ENCODE data around the gene CTDP1. TPM values are rescaled to one million over a fixed set of nuclear protein-coding genes. Genes with fewer than 3 reads are reported as not detected.

Gene CTDP1
- total RNA-seq, 1 donor from 2014 or later = 34.8 TPM

- no peak overlapping the region for H3K27ac Mint-ChIP-seq (ENCODE audit: unreplicated experiment)
- H3K4me1 Mint-ChIP-seq (ENCODE audit: low read depth, unreplicated experiment) = no peaks in the 10 kb centered on the region
- TF ChIP-seq CTCF (IDR thresholded peaks at IDR 0.05; ENCODE audit: partially characterized antibody, unreplicated experiment) = no peak
- H3K36me3 Mint-ChIP-seq (ENCODE audit: unreplicated experiment) = peaks cover 38% of the 10 kb centered on the region
- H3K9me3 Mint-ChIP-seq (ENCODE audit: unreplicated experiment) = peaks cover 15% of the 10 kb centered on the region
- DNase-seq = no peak
- H3K27me3 Mint-ChIP-seq (ENCODE audit: unreplicated experiment) = peaks cover 4% of the 10 kb centered on the region
- no peak overlapping the region for H3K4me3 Mint-ChIP-seq (ENCODE audit: unreplicated experiment)
Measured at GRCh38 chr18:79736230-79736629, 56.6 kb downstream of the CTDP1 start.

DNA sequence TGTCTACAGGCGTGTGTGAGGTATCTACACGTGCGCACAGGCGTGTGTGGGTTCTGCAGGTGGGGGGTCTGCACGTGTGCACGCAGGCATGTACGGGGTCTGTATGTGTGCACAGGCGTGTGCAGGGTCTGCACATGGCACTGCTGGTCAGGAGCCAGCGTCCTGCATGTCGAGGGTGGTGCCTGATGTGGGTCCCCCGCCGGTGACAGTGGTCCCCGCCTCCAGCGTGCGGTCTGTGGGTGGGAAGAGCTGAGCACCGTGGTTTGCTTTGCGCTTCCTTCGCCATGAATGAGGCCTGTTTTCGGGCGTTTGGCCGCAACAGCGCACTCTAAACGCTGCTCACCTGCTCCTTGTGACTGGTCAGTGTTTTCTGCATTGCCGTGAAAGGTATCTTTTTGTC is 57.2 kb downstream of the CTDP1 start:
- no peaks in the 10 kb centered on the region for H3K4me1 Mint-ChIP-seq (ENCODE audit: low read depth, unreplicated experiment)
- H3K27me3 Mint-ChIP-seq (ENCODE audit: unreplicated experiment) = peaks cover 6% of the 10 kb centered on the region
- peaks cover 35% of the 10 kb centered on the region for H3K36me3 Mint-ChIP-seq (ENCODE audit: unreplicated experiment)
- no peak overlapping the region for H3K4me3 Mint-ChIP-seq (ENCODE audit: unreplicated experiment)
- no peak for DNase-seq
- H3K9me3 Mint-ChIP-seq (ENCODE audit: unreplicated experiment) = peaks cover 15% of the 10 kb centered on the region
- no peak for TF ChIP-seq CTCF (IDR thresholded peaks at IDR 0.05; ENCODE audit: partially characterized antibody, unreplicated experiment)
- no peak overlapping the region for H3K27ac Mint-ChIP-seq (ENCODE audit: unreplicated experiment)

GRCh38 chr18:79737426-79737825 is 57.8 kb downstream of the CTDP1 start:
- no peak for DNase-seq
- Mint-ChIP-seq H3K4me1 (ENCODE audit: low read depth, unreplicated experiment) (no peaks in the 10 kb centered on the region), H3K27me3 (ENCODE audit: unreplicated experiment) (peaks cover 6% of the 10 kb centered on the region), H3K36me3 (ENCODE audit: unreplicated experiment) (peaks cover 37% of the 10 kb centered on the region), H3K4me3 (ENCODE audit: unreplicated experiment) (no peak overlapping the region), H3K9me3 (ENCODE audit: unreplicated experiment) (peaks cover 13% of the 10 kb centered on the region), H3K27ac (ENCODE audit: unreplicated experiment) (no peak overlapping the region)
- no peak for TF ChIP-seq CTCF (IDR thresholded peaks at IDR 0.05; ENCODE audit: partially characterized antibody, unreplicated experiment)

DNA sequence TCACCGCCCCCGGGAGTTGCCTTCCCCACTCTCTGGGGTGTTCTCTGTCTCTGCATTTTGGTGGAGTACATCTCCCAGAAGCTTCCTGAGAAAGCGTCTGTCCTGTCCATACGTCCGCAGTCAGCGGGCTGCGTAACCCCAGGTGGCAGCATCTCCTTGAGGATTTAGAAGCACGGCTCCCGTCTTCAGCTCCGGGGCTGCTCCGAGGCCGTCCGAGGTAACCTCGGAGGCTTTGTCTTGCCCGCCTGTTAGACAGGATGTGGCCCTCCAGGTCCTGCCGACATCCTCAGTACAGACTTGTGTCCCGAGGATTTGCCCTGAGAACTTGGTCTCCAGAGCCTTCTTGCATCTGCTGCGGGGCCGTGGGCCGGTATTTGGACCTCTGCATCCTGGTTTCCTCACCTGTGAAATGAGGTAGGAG is 58.4 kb downstream of the CTDP1 start:
- Mint-ChIP-seq H3K36me3 (ENCODE audit: unreplicated experiment) (peaks cover 37% of the 10 kb centered on the region), H3K27ac (ENCODE audit: unreplicated experiment) (peak overlapping the region; percentile 23), H3K4me1 (ENCODE audit: low read depth, unreplicated experiment) (no peaks in the 10 kb centered on the region), H3K4me3 (ENCODE audit: unreplicated experiment) (no peak overlapping the region), H3K27me3 (ENCODE audit: unreplicated experiment) (peaks cover 6% of the 10 kb centered on the region), H3K9me3 (ENCODE audit: unreplicated experiment) (peaks cover 13% of the 10 kb centered on the region)
- no peak for TF ChIP-seq CTCF (IDR thresholded peaks at IDR 0.05; ENCODE audit: partially characterized antibody, unreplicated experiment)
- no peak for DNase-seq

DNA sequence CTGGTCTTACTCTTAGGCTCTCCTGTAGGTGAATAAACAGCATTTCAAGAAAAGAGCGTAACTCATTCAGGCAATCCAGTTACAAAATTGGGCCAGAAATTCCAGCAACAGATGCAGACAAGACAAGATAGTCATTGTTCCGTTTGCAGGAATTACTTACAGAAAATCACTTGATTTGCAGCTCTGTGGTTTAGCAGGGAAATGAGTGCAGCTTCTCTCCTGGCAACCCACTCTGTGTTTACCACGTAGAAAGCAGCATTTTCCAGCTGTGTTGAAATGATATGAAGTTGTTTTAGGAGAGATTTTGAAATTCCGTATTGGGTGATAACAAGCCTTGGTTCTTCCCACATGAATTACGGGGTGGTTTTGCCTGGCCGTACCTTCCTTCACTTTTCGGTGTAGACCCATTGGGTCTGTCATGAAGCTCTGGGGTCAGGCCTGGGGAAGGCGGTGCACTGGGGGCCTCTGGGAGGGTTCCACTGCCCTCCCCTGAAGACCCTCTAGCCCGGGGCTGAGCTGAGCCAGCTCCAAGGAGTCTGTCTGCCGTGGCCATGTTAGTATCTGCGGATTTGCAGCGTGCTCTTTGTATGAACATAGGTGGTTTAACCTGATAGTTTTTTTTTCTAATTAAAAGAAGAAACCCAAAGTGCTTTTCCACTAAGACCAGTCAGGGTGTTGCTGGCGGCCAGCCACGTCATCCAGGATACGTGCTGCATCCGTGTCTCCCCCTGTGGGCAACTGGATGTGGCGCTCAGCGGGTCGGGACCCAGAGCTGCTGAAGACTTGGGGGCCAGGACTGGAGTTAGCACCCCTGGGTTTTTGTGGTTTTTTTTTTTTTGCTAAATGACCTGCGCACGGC is 59.2 kb downstream of the CTDP1 start:
- H3K9me3 Mint-ChIP-seq (ENCODE audit: unreplicated experiment) = peaks cover 10% of the 10 kb centered on the region
- peaks cover 5% of the 10 kb centered on the region for H3K27me3 Mint-ChIP-seq (ENCODE audit: unreplicated experiment)
- no peak for TF ChIP-seq CTCF (IDR thresholded peaks at IDR 0.05; ENCODE audit: partially characterized antibody, unreplicated experiment)
- peaks cover 31% of the 10 kb centered on the region for H3K36me3 Mint-ChIP-seq (ENCODE audit: unreplicated experiment)
- H3K27ac Mint-ChIP-seq (ENCODE audit: unreplicated experiment) = peak overlapping the region; percentile 23
- H3K4me3 Mint-ChIP-seq (ENCODE audit: unreplicated experiment) = no peak overlapping the region
- H3K4me1 Mint-ChIP-seq (ENCODE audit: low read depth, unreplicated experiment) = no peaks in the 10 kb centered on the region
- no peak for DNase-seq

Measured in glutamatergic neuron (in vitro differentiated cells).